DMS153 treated with DMSO at 0.1 percent for 48 hours (cell line): Measurements from ENCODE around the gene HSPA13.
"Not testable (repeated sequence)": the region's sequence is repeated elsewhere in the genome, so short reads cannot be mapped to it uniquely, and the experiment has no call there.

ENCODE experiments used
- DNase-seq: peaks from one replicate; lab custom pipeline; 2025; ENCODE audit not compliant: unreplicated experiment; lab: John Stamatoyannopoulos, UW

Gene HSPA13, protein sequence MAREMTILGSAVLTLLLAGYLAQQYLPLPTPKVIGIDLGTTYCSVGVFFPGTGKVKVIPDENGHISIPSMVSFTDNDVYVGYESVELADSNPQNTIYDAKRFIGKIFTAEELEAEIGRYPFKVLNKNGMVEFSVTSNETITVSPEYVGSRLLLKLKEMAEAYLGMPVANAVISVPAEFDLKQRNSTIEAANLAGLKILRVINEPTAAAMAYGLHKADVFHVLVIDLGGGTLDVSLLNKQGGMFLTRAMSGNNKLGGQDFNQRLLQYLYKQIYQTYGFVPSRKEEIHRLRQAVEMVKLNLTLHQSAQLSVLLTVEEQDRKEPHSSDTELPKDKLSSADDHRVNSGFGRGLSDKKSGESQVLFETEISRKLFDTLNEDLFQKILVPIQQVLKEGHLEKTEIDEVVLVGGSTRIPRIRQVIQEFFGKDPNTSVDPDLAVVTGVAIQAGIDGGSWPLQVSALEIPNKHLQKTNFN

DNA sequence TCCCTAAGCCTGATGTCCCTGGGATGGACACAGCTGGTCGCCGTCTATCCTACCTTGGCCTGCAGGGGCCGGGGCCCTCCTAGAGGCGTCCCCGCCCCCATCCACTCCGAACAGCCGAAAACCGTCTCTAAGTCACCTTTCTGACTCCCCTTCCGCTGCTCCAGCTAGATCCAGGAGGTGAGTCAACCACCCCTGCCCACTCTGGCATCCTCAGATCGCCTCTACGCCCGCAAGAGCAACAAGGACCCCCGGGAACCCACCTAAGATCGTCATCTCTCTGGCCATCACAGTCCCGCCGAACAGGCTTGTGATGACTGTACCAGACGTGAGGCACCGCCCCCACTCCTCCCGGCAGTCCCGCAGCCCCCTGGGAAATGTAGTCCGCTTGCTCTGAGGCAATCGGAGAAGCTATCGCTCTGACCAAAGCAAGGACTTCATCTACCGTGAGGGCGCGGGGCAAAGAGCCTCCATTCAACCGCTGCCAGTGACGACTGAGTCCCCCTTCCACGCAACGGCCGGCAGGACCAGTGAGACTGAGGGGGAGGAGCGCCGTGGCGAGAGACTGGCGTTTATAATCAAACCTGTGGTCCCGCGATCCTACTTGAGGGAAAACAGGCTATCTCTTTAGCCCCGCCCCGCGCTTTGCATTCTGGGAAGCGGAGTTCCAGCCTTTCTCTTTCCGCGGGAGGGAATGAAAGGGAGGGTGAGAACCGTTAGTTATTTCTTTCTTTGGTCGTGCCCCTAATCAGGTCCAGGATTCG lies at the start of gene HSPA13:
TSS of gene HSPA13 (minus strand) at position 312 of the 761 bp plus-strand sequence. CDS start at position 285, 27 bp downstream.
- peak; percentile 80 for DNase-seq

DNA sequence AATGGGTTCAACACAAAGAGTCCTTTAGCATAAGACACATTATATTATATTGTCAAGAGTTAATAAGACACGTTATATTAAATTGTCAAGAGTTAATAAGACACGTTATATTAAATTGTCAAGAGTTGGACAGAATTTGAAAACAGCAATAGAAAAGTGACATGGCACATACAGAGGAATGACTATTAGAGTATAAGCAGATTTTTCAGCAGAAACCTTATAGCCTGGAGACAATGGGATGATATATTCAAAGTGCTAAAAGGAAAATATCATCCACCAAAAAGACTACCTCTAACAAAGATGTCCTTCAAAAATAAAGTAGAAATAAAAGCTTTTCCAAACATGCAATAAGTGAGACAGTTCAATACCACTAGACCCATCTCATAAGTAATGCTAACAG lies 36.0 kb upstream of the HSPA13 start:
- no peak for DNase-seq

DNA sequence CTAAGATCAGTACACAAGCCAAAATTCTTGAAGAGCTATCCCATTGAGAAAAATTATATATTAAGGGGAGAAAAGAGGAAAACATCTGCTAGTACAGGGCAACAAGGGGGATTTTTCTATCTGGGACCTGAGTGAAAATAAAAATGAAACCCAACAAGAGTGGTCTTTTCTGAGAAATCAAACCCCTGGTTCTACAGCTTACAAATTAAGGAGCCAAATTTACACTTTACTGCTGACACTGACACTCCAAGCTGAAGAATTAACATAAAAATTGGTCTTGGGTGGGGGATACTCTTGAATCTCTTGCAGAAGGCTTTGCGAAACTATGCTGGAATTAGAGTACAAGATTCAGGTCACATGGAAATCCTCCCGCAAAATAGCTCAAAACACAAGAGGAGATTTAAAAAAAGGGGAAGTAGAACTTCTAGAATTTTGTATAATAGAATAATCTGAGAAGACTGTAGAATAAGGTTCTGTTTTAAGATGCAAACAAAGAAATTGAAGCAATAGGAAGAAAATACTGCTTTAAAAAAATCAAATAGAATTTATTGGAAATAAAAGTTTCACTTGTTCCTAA lies 32.1 kb upstream of the HSPA13 start:
- no peak for DNase-seq

DNA sequence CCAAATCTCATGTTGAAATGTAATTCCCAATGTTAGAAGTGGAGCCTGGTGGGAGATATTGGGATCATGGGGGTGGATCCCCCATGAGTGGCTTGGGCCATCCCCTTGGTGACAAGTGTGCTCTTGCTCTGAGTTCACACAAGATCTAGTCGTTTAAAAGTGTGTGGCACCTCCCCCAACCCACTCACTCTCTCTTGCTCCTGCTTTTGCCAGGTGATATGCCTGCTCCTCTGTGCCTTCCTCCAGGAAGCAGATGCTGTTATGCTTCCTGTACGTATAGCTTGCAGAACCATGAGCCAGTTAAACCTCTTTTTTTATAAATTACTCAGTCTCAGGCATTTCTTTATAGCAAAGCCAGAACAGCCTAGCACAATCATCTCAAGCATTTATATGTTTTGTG lies 23.0 kb upstream of the HSPA13 start:
- DNase-seq = no peak

DNA sequence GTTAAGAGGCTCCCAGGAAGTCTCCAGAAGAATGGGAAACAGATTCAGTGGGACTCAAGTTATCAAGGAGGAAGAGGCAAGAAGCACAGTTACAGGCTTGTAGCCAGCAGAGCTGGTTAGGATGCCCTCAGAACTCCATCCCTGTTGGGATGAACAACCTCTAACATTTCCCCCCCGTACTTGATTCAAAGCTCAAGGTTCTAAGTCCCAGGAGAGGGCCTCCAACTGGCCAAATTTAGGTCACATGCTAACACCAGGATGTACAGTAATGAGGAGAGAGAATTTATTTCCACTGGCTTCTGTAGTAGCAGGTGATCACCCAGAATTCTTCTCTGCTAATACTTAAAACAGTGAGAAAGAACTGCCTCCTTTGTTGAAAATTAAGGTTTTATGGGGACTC lies 22.3 kb upstream of the HSPA13 start:
- no peak for DNase-seq

DNA sequence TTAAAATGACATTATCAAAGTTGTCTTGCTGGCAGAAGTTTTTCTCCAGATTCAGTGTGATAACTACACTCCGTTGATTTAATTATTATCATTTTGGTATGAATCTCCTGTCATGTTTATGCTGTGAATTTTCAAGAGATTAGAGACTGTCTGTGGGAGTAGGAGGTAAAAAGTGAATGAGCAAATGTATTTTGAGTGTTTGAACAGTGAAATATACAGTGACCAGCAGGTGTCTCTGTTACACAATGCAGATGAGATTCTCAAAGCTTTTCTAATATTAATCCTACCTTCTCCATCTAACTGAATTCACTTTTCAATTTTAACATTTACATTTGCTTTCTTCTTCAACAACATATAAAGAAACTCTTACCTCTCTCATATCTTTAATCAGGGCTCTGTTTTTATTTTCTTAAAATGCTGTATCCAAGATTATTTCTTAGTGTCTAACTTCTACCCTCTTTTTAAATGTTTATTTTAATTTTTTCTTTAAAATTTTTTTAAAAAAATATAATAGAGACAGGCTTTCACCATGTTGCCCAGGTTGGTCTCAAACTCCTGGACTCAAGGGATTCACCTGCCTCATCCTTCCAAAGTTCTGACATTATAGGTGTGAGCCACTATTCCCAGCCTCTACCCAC lies 20.9 kb upstream of the HSPA13 start:
- no peak for DNase-seq

DNA sequence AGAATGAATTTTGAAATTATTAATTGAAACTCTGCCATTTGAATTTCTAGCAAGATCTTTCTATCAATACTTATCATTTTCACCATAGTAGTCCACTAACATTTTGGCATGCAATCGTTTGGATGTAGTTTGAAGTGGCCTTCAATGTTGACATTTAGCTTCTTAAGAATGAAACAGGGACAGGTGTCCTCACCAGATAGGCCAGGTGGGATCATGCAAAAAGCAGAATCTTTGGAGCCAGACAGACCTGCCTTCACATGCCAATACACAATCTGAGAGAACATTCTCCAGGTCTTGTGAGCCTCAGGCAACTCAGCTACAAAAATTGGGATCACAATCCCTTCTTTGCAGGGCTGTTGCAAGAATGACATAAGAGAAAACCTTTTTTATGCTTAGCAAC lies 18.3 kb upstream of the HSPA13 start:
- no peak for DNase-seq

DNA sequence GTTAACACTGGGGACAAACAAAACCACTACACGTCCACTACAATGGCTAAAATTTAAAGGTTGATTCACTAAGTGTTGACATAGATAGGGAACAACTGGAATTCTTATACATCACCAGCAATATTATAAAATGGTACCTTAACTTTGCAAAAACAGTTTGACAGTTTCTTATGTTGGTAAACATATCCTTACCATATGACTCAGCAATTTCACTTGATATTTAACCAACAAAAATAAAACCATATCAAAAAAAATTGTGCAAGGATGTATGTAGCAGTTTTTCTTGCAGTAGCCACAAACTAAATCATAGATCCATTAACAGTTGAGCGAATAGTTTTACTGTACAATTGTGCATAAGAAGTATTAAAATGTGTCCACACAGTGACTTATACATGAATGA lies 5.3 kb upstream of the HSPA13 start:
- DNase-seq = no peak

DNA sequence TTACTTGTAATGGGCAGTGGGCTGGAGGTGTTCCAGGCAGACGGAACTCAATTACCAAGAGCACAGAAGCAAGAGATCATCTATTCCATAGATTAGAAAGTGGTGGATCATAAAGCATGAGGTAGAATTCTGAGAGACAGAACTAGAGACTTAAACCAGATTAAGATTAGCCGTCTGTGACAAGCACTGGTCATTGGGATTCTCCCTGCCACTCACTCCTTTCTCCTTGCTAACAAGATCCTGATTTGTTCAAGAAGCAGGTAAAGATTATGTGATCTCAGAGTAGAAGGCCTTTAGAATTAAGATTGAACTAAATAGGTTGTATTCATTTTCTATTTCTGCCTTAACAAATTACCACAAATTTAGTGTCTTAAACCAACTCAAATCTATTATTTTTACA lies 1.5 kb upstream of the HSPA13 start:
- no peak for DNase-seq

DNA sequence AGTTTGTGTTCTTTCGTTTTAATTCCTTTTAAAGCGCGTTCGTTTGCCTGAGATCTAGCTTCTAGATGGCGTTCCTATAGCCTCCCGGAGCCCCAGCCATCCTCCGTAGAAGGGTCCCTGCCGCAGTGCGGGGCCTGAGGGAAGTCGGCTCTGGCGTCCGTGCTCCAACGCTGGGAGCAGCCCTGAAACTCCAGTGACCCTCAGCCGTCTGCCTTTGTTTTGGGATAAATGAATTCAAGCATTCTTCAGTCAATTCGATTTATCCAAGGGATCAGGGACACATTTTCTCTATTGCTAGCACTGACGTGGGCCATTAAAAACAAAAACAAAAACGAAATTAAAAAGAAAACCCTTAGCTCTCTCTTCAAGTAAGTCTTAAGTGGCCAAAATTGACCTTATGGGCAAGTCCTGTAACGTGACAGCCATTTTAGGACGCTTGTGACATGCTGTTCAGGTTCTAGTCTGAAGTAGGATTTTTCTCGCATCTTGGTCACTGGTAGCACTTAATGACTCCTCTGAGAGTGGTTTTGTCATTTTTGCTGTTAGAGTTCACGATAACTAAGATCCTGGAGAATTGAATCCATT lies 742 bp upstream of the HSPA13 start:
- no peak for DNase-seq

DNA sequence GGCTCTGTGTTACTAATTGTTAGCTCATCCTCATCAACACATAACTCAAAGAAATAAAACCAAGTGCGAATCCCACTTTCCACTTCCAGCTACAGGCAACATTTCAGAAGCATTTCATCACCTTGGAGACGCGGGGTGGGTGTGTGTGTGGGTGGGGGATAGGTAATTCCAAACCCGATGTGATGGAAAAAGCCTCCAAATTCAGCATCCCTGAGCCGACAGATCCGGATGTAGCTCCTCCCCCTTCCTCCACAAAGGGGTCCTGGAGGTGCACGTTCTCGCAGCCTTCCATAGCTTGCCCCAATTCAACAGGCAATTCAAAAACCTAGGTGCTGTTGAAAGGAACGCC lies 486 bp downstream of the HSPA13 start:
- DNase-seq = no peak

DNA sequence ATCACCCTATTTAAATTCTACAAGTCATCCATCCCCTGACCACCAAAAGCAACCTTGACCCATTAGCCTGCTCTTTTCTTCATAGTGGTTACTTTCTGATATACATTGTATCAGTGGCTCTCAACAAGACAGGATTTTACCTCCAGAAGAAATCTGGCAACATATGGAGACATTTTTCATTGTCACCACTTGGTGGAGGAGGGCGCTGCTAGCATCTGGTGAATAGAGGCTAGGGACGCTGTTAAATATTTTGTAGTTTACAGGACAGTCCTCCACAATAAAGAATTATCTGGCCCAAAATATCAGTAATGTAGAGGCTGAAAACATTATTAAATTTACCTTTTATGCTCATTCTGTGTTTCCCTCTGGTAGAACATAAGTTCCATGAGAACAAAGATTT lies 6.1 kb downstream of the HSPA13 start:
- DNase-seq = no peak

DNA sequence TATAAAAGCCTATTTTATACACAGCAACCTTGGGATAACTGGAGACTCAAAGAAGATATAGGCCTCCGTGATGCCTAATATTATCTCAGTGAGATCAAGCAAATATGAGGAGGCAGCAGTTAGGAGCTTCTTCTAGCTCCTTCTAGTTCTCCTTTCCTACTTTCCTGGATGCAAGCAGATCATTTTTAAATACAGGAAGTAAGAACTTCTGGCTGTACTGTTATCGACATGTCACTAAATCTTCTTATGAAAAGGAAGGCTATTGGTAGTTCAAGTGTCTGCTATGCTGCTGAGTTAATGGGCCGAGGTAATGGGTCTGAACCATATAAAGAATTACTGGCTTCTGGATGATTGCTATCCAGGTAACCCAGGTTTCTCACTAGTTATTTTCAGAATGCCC lies 15.9 kb downstream of the HSPA13 start:
- no peak for DNase-seq

DNA sequence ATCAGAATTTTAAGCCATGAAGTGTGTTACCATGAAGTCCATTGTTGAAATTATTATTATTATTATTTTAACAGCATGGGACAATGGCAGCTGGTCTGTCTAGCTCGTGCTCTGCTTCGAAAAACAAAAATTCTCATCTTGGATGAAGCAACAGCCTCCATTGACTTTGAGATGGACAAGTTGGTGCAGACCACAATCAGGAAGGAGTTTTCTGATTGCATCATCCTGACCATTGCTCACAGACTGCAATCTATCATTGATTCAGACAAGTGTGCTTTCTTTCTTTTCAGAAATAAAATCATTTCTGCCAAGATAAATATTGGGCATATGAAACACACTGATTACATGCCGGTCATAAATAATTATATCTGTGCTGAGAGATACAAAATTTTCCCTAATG lies 21.0 kb downstream of the HSPA13 start:
- no peak for DNase-seq

DNA sequence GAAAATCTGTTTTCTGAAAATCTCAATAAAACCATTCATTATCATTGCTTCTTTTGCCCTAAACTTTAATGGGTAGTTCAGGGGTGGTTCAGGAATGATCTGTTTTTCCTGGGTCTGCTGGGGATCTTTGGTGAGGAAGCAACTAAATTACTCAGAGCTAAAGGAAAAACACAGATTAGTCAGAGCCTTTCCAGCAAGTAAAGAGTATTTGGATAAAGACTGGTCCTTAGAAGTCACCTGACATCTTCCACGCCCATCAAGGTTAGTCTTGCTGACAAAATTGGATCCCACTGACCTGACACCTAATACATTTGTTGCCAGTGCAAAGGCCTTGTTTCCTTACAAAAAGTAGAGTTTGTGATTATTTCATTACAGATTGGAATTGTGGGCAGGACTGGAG lies 24.2 kb downstream of the HSPA13 start:
- DNase-seq = no peak

DNA sequence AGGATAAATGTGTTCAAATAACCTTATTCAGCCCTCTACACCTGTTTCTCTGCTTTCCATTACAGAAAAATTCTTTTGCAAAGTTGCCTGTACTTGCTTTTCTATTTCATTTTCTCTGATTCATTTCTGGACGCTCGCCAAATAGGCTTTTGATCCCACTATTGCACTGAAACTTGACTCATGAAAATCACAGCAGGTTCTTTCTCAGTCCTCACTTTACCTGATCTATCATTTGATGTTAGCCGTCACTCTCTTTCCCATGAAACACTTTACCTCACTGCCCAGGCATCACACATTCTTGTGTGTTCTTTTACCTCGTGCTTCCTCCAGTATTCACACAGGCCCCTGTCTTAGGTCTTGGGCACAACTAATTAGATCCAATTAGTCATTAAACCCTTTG lies 26.2 kb downstream of the HSPA13 start:
- no peak for DNase-seq

DNA sequence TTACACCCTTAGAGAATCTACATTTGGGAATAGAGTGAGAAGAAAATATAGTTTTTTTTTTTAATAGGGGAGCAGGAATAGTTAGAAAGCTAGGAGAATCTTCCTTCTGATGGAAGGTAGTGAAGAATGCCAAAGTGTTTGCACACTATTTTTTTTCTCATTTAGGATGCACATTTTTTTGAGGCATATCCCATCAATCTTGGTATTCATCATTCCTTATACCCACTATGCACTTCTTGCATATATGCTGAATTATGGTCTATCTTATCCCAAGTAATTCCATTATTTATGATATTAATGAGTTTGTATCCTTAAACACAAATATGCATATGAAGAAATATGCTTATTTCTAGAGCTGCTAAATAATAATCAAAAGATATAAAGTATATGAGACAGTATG lies 28.4 kb downstream of the HSPA13 start:
- DNase-seq = no peak

DNA sequence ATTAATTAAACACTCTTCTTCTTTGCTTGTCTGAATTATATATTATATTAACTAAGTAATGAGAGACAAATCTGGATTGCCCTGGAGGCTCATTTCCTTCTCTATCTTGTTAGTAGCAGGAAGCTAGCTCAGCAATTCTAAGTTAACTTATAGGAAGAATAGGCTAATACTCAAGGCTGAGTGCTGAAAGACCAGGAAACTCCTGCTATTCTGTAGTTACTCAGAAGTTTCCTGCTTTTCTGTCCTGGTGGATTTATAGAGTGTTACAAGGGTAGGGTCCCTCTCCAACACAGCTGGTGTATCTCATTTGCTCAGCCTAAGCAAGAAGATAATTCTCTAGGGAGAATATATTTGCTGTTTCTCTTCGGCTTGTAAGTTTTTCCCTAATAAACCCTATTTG lies 29.2 kb downstream of the HSPA13 start:
- DNase-seq = no peak

DNA sequence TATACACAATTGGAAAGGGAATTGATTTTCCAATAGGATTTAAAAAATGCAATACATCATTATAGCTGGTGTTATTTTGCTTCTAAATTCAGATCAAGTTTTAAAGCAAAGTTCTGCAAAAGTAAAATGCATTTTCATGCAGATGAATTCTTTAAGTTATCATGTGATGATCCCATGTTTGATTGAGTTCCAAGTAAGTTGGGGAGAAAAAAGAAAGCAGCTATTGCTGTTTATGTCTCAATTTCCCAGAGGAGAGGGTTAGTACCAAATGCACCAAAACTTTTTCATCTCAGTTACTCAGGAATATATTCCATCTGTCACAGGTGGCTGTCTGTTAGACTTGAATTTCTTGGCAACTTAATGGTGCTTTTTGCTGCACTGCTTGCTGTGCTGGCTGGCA lies 29.7 kb downstream of the HSPA13 start:
- DNase-seq = no peak

DNA sequence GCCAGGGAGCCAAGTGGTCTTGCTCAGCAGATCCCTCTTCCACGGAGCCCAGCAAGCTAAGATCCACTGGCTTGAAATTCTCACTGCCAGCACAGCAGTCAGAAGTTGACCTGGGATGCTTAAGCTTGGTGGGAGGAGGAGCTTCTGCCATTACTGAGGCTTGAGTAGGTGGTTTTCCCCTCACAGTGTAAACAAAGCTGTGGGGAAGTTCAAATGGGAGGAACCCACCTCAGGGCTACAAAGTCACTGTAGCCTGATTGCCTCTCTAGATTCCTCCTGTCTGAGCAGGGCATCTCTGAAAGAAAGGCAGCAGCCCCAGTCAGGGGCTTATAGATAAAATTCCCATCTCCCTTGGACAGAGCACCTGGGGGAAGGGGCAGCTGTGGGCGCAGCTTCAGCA lies 55.6 kb downstream of the HSPA13 start:
- DNase-seq = not testable (repeated sequence)

DNA sequence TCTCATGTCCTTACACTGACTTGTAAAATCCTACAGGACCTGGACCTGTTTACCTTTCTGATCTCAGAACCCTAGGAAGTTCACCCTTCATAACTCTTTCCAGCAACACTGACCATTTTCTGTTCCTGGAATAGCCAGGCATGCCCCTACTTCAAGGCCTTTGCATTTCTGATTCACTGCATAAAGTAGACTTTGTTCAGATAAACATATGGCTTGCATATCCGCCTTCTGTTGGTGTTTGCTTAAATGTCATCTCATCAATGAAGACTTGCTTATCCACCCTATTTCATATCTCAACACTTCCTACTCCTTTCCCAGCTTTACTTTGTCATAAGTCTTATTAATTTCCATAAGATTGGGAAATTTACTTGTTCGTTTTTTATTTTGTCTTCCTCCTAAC lies 57.4 kb downstream of the HSPA13 start:
- no peak for DNase-seq
